ENCODE results near the gene TTLL9.
"Not testable (repeated sequence)": the region's sequence is repeated elsewhere in the genome, so short reads cannot be mapped to it uniquely, and the experiment has no call there.

The TTLL9 gene

DNA sequence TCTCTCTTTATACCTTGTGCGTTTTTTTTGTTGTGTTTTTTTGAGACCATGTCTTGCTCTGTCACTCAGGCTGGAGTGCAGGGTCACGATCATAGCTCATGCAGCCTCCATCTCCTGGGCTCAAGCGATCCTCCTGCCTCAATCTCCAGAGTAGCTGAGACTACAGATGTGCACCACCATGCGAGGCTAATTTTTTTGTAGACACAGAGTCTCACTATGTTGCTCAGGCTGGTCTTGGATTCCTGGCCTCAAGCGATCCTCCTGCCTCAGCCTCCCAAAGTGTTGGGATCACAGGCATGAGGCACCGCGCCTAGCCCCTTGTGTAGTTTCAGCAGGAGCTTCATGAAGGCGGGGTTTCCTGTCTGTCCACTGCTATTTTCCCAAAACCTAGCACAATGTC is 54.1 kb downstream of the TTLL9 start:
- peaks cover 18% of the 10 kb centered on the region for H3K27me3 Mint-ChIP-seq
- peaks cover 5% of the 10 kb centered on the region for H3K36me3 Mint-ChIP-seq
- ATAC-seq, result no peak
- H3K27ac Mint-ChIP-seq, result peak overlapping the region; percentile 79
- peaks cover 26% of the 10 kb centered on the region for H3K4me1 Mint-ChIP-seq
- no peaks in the 10 kb centered on the region for H3K9me3 Mint-ChIP-seq
- peak overlapping the region; percentile 32 for H3K4me3 Mint-ChIP-seq

DNA sequence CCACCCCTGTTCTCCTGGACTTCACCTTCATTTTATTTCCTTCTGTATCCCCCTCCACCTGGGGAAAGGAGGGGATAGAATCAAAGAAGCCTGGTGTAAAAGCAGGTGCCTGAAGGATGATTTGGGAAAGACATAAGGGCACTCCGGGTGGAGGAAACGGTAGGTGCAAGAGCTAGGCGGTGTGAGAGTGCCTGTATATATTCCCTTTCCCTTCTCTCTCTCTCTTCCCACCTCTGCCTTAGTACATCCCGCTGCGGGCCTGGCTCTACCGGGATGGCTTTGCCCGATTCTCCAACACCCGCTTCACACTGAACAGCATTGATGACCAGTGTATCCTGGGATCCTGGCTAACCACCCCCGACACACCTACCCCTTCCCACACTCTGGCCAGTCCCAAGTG is 55.2 kb downstream of the TTLL9 start:
- Mint-ChIP-seq H3K4me1 (peaks cover 28% of the 10 kb centered on the region), H3K27ac (no peak overlapping the region), H3K27me3 (peaks cover 18% of the 10 kb centered on the region), H3K9me3 (no peaks in the 10 kb centered on the region), H3K36me3 (peaks cover 3% of the 10 kb centered on the region), H3K4me3 (no peak overlapping the region)
- no peak for ATAC-seq

GRCh38 chr20:31926493-31926892 is 56.1 kb downstream of the TTLL9 start:
- Mint-ChIP-seq H3K27ac (no peak overlapping the region), H3K36me3 (no peaks in the 10 kb centered on the region), H3K27me3 (peaks cover 24% of the 10 kb centered on the region), H3K9me3 (no peaks in the 10 kb centered on the region), H3K4me1 (peaks cover 31% of the 10 kb centered on the region), H3K4me3 (no peak overlapping the region)
- no peak for ATAC-seq

DNA sequence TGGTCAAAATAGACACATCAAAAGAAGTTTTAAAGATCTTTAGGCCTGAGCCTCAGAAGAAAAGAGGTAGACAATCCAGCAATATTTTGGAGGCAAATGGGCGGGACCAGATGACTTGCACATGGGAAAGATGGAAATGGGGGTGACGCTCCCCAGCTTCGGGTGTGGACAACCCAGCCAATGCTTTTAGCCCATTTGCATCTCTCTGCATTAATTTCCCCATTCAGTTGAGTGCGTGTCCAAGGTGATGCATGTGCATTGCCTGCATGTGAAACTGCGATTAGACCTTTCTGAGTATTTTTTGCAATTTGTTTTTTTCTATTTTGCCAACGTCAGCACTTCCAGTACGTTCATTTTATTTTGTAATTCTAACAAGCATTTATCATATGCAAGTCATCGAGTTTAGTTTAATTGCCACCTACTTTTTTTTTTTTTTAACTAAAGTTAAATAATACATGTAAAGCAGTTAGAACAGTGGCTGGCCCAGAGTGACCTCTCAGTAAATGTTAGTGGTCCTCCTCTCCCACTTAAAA is 57.3 kb downstream of the TTLL9 start:
- no peak overlapping the region for H3K27ac Mint-ChIP-seq
- H3K36me3 Mint-ChIP-seq, result no peaks in the 10 kb centered on the region
- no peak overlapping the region for H3K4me3 Mint-ChIP-seq
- H3K4me1 Mint-ChIP-seq, result peaks cover 27% of the 10 kb centered on the region
- no peaks in the 10 kb centered on the region for H3K9me3 Mint-ChIP-seq
- H3K27me3 Mint-ChIP-seq, result peaks cover 26% of the 10 kb centered on the region
- ATAC-seq, result no peak

DNA sequence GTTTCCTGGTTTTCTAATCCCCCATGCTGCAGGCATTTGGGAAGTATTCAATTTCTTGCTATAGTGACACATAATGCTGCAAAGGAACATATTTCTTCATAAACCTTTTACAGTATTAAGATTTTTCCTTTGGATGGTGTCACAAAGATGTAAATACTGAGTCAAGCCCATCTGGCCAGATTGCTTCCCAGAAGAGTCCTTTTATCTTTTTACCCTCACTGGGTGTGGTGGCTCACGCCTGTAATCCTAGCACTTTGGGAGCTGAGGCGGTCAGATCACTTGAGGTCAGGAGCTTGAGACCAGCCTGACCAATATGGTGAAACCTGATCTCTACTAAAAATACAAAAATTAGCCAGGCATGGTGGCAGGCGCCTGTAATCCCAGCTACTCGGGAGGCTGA is 59.2 kb downstream of the TTLL9 start:
- H3K4me3 Mint-ChIP-seq, H3K27ac Mint-ChIP-seq, H3K9me3 Mint-ChIP-seq, H3K36me3 Mint-ChIP-seq, H3K4me1 Mint-ChIP-seq, ATAC-seq: not testable (repeated sequence)
- peaks cover 10% of the 10 kb centered on the region for H3K27me3 Mint-ChIP-seq

DNA sequence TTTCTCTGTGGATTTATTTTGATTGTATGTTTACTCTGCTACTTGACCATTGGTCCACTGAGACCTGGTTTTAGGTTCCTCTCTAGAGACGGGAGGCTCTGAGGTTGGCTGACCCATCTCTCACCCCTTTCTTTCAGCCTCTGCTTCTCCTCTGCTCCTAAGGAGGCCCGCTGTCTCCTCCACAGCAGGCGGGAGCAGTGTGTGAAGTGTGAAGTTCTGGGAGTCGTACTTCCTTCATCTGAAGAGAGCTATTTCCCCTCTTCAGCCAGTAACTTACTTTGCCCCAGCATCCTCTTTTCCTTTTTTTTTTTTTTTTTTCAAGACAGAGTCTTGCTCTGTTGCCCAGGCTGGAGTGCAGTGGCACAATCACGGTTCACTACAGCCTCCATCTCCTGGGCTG is 60.3 kb downstream of the TTLL9 start:
- H3K27me3 Mint-ChIP-seq, result peaks cover 8% of the 10 kb centered on the region
- H3K36me3 Mint-ChIP-seq, result no peaks in the 10 kb centered on the region
- no peak overlapping the region for H3K4me3 Mint-ChIP-seq
- H3K9me3 Mint-ChIP-seq, result no peaks in the 10 kb centered on the region
- no peak for ATAC-seq
- no peak overlapping the region for H3K27ac Mint-ChIP-seq
- H3K4me1 Mint-ChIP-seq, result peaks cover 6% of the 10 kb centered on the region

GRCh38 chr20:31933698-31934097 is 63.3 kb downstream of the TTLL9 start:
- Mint-ChIP-seq H3K9me3 (no peaks in the 10 kb centered on the region), H3K27me3 (peaks cover 8% of the 10 kb centered on the region), H3K4me1 (peaks cover 6% of the 10 kb centered on the region), H3K36me3 (peaks cover 6% of the 10 kb centered on the region), H3K27ac (no peak overlapping the region), H3K4me3 (no peak overlapping the region)
- ATAC-seq, result no peak

DNA sequence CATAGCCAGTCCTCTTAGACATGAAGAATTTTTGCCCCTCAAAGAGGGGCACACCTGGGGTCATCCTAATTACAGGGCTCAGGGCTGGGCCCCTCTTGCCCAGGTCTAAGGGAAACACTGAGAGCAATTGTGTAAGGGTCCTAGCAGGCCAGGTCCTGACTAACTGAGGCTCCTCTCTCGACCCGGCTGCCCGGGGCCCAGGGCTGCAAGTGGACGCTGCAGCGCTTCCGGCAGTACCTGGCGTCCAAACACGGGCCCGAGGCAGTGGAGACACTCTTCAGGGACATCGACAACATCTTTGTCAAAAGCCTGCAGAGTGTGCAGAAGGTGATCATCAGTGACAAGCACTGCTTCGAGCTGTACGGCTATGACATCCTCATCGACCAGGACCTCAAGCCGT is 64.1 kb downstream of the TTLL9 start:
- ATAC-seq, result no peak
- Mint-ChIP-seq H3K9me3 (no peaks in the 10 kb centered on the region), H3K27ac (no peak overlapping the region), H3K36me3 (peaks cover 7% of the 10 kb centered on the region), H3K27me3 (peaks cover 8% of the 10 kb centered on the region), H3K4me1 (peaks cover 6% of the 10 kb centered on the region), H3K4me3 (no peak overlapping the region)

DNA sequence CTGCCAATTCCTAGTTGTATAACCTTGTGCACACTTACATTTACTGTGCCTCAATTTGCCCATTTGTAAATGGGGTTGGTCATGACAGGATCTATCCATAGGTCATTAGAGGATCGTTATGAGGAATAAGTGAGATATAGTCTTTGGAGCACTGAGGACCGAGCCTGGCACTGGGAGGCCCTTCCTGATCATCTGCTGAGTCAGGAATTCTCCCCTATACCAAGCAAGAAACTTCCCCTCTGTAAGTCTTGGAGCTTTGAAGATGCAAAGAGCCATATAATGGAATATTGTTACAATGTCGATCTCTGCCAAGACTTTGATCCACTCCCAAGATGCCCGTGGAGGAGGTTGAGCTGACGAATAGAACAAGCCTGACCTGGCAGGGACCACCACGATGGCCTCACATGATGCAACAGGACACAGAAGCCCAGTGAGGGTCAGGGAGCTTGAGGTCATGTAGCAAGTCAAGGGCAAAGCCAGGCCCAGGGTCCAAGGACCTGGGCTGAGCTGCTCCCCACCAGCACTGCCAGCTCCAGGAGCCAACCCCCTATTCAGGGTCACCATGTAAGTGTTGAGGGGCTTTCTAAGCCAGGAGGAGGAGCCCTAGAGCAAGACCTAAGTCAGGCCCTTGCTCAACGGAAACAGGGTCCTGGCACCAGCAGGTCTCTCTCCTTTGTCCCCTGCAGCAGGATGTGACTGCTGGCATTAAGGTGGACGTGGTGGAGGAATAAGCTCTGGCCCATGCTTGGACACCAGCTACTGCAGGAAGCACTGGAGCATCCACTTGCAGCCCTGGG is 64.7 kb downstream of the TTLL9 start:
- H3K27me3 Mint-ChIP-seq, result peaks cover 8% of the 10 kb centered on the region
- peaks cover 6% of the 10 kb centered on the region for H3K4me1 Mint-ChIP-seq
- ATAC-seq, result no peak
- H3K9me3 Mint-ChIP-seq, result no peaks in the 10 kb centered on the region
- H3K27ac Mint-ChIP-seq, result no peak overlapping the region
- no peak overlapping the region for H3K4me3 Mint-ChIP-seq
- H3K36me3 Mint-ChIP-seq, result peaks cover 7% of the 10 kb centered on the region

- Mint-ChIP-seq H3K27me3 (peaks cover 3% of the 10 kb centered on the region), H3K36me3 (peaks cover 17% of the 10 kb centered on the region)
These were observed 66.0 kb downstream of the TTLL9 start for GRCh38 chr20:31936420-31936819.

GRCh38 chr20:31937820-31938219 is 67.4 kb downstream of the TTLL9 start:
- no peaks in the 10 kb centered on the region for H3K27me3 Mint-ChIP-seq
- no peak for ATAC-seq
- H3K4me1 Mint-ChIP-seq, result no peaks in the 10 kb centered on the region
- no peak overlapping the region for H3K27ac Mint-ChIP-seq
- no peaks in the 10 kb centered on the region for H3K9me3 Mint-ChIP-seq
- no peak overlapping the region for H3K4me3 Mint-ChIP-seq
- H3K36me3 Mint-ChIP-seq, result peaks cover 28% of the 10 kb centered on the region

More at GRCh38 chr20:31936420-31936819, 66.0 kb downstream of the TTLL9 start:
- H3K27ac Mint-ChIP-seq, result no peak overlapping the region
- ATAC-seq, result no peak
- no peaks in the 10 kb centered on the region for H3K9me3 Mint-ChIP-seq
- no peaks in the 10 kb centered on the region for H3K4me1 Mint-ChIP-seq
- H3K4me3 Mint-ChIP-seq, result no peak overlapping the region

DNA sequence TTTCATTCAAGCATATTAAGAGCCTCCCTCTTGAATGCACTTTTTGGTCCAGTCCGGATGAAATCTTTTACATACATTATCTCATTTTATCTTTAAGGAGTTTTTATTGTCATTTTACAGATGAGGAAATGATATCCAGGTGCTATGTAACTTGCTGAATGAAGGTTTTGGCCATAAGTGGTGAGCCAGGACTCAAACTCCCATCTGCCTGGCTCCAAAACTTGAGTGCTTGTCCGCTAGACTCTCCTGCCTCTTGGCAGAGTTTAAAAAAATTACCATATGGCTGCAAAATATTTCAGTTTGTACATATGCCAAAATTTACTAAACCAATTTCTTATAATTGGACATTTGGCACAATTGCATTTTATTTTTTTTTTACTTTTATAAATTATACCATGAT is 69.2 kb downstream of the TTLL9 start:
- Mint-ChIP-seq H3K36me3 (peaks cover 43% of the 10 kb centered on the region), H3K4me3 (no peak overlapping the region), H3K27me3 (no peaks in the 10 kb centered on the region), H3K9me3 (no peaks in the 10 kb centered on the region), H3K4me1 (no peaks in the 10 kb centered on the region), H3K27ac (no peak overlapping the region)
- ATAC-seq, result no peak

- H3K27ac Mint-ChIP-seq, result peak overlapping the region; percentile 51
- H3K4me1 Mint-ChIP-seq, result no peaks in the 10 kb centered on the region
- no peak overlapping the region for H3K4me3 Mint-ChIP-seq
- ATAC-seq, result no peak
- peaks cover 61% of the 10 kb centered on the region for H3K36me3 Mint-ChIP-seq
- no peaks in the 10 kb centered on the region for H3K9me3 Mint-ChIP-seq
- H3K27me3 Mint-ChIP-seq, result no peaks in the 10 kb centered on the region
These were observed 72.6 kb downstream of the TTLL9 start for GRCh38 chr20:31943052-31943471.

GRCh38 chr20:31945319-31945718 is 74.9 kb downstream of the TTLL9 start:
- H3K27me3 Mint-ChIP-seq, result no peaks in the 10 kb centered on the region
- no peak overlapping the region for H3K4me3 Mint-ChIP-seq
- H3K9me3 Mint-ChIP-seq, result no peaks in the 10 kb centered on the region
- no peak for ATAC-seq
- peaks cover 72% of the 10 kb centered on the region for H3K36me3 Mint-ChIP-seq
- peaks cover 14% of the 10 kb centered on the region for H3K4me1 Mint-ChIP-seq
- no peak overlapping the region for H3K27ac Mint-ChIP-seq

GRCh38 chr20:31945785-31946184 is 75.4 kb downstream of the TTLL9 start:
- Mint-ChIP-seq H3K9me3 (no peaks in the 10 kb centered on the region), H3K27ac (no peak overlapping the region), H3K4me1 (peaks cover 15% of the 10 kb centered on the region), H3K36me3 (peaks cover 68% of the 10 kb centered on the region), H3K27me3 (no peaks in the 10 kb centered on the region), H3K4me3 (no peak overlapping the region)
- no peak for ATAC-seq

- Mint-ChIP-seq H3K27ac (no peak overlapping the region), H3K36me3 (peaks cover 50% of the 10 kb centered on the region), H3K4me1 (peaks cover 28% of the 10 kb centered on the region), H3K27me3 (no peaks in the 10 kb centered on the region), H3K9me3 (no peaks in the 10 kb centered on the region), H3K4me3 (no peak overlapping the region)
- no peak for ATAC-seq
These were observed 77.6 kb downstream of the TTLL9 start for GRCh38 chr20:31948008-31948407.
